HCT116 (cell line): ENCODE results near the gene TMOD1. TPM values are rescaled to one million over a fixed set of nuclear protein-coding genes. Genes with fewer than 3 reads are reported as not detected.

Source experiments
- ATAC-seq: fragments of 200-7000 bp; cut with Tn5 transposase; 2 replicates; pipeline ENCODE4 v1.9.1; 2020; ENCODE audit warnings: mild to moderate bottlenecking, moderate library complexity
- BruUV-seq: library from RNA; stranded (reverse); fragments of 400-500 nt; replicated peaks from 2 replicates; lab custom pipeline; 2021; lab: Mats Ljungman, UMichigan
- CTCF ChIA-PET: fragments of 300-600 bp; sonication (Branson Sonifier 250); formaldehyde crosslinking; loops from one replicate; lab custom pipeline; 2021; ENCODE audit warnings: antibody characterized with exemption; lab: Charles Lee
- POLR2A ChIA-PET: fragments of 300-600, 350-600 bp; sonication (Branson Sonifier 250); formaldehyde crosslinking; loops from one replicate; lab custom pipeline; 2021; ENCODE audit warnings: antibody characterized with exemption; lab: Charles Lee
- RAD21 ChIA-PET, 2 experiments: fragments of 300-600 bp; sonication (Branson Sonifier 250); formaldehyde crosslinking; loops; one replicate each; lab custom pipeline; 2023; ENCODE audit warnings: low total read pairs in 2 of 2; ENCODE audit not compliant: uncharacterized antibody in 2 of 2, unreplicated experiment in 2 of 2, low non-redundant PET in 1 of 2; lab: Charles Lee
- DNase-seq: peaks from one replicate; pipeline ENCODE4 v3.0.0-alpha.2; 2010; ENCODE audit warnings: low read depth, low spot score
- H2AFZ ChIP-seq: fragments of 200-600 bp; shearing (Covaris generic), sonication (generic); 2 replicates; pipeline ENCODE4 v1.6.1; 2017; ENCODE audit warnings: low read depth, mixed run types, mixed read lengths, antibody characterized with exemption, low read length; ENCODE audit not compliant: poor library complexity, severe bottlenecking
- H3K27ac ChIP-seq: 2 replicates; pipeline ENCODE4 v1.5.1; 2012; ENCODE audit warnings: low read depth, low read length
- H3K27me3 ChIP-seq: fragments of 200-600 bp; sonication (generic); 2 replicates; pipeline ENCODE4 v1.6.1; 2016; ENCODE audit warnings: mixed run types, low read length, mixed read lengths; ENCODE audit not compliant: insufficient read depth
- H3K36me3 ChIP-seq, 2 experiments: fragments of 200-500 bp in 1 of 2; fragments of 200-600 bp in 1 of 2; sonication (Bioruptor generic) in 1 of 2; sonication (generic) in 1 of 2; 2 replicates each; pipeline versions ENCODE4 v1.5.1 to v1.6.1; 2014 to 2016; ENCODE audit warnings: low read length in 2 of 2, inconsistent platforms in 1 of 2, mixed read lengths in 1 of 2, mixed run types in 1 of 2; ENCODE audit not compliant: insufficient read depth in 2 of 2, control insufficient read depth in 1 of 2
- H3K4me1 ChIP-seq, 2 experiments: fragments of 200-600 bp in 1 of 2; sonication (generic) in 1 of 2; 2 replicates each; pipeline versions ENCODE4 v1.5.1 to v1.6.1; 2012 to 2017; ENCODE audit warnings: low read length in 2 of 2, inconsistent platforms in 1 of 2, mild to moderate bottlenecking in 1 of 2, mixed read lengths in 1 of 2, mixed run types in 1 of 2, moderate library complexity in 1 of 2; ENCODE audit not compliant: insufficient read depth in 2 of 2, control insufficient read depth in 1 of 2
- H3K4me2 ChIP-seq: fragments of 200-600 bp; sonication (generic); 2 replicates; pipeline ENCODE4 v1.6.1; 2017; ENCODE audit warnings: mixed run types, low read length, mixed read lengths
- H3K4me3 ChIP-seq, 2 experiments: fragments of 200-600 bp in 1 of 2; sonication (generic) in 1 of 2; replicated peaks in 1 of 2; 2 replicates each; pipeline ENCODE4 v1.5.1; 2011 to 2016; ENCODE audit warnings: low read length in 2 of 2, control low read depth in 1 of 2, low read depth in 1 of 2, mild to moderate bottlenecking in 1 of 2, mixed read lengths in 1 of 2, mixed run types in 1 of 2
- H3K79me2 ChIP-seq: fragments of 200-600 bp; sonication (generic); 2 replicates; pipeline ENCODE4 v1.6.1; 2017; ENCODE audit warnings: mild to moderate bottlenecking, mixed run types, low read length, moderate library complexity, mixed read lengths; ENCODE audit not compliant: insufficient read depth
- H3K9ac ChIP-seq: fragments of 200-600 bp; sonication (generic); 2 replicates; pipeline ENCODE4 v1.6.1; 2016; ENCODE audit warnings: low read length, mixed read lengths
- H3K9me2 ChIP-seq: fragments of 200-600 bp; sonication (generic), shearing (Covaris generic); 2 replicates; pipeline ENCODE4 v1.6.1; 2017; ENCODE audit warnings: mixed run types, mild to moderate bottlenecking, moderate library complexity; ENCODE audit not compliant: insufficient read depth
- H3K9me3 ChIP-seq, 2 experiments: fragments of 200-500 bp in 1 of 2; fragments of 200-600 bp in 1 of 2; sonication (Bioruptor generic) in 1 of 2; sonication (generic) in 1 of 2; 2 replicates each; pipeline ENCODE4 v1.6.1; 2014 to 2017; ENCODE audit warnings: low read length in 2 of 2, mixed read lengths in 2 of 2, inconsistent platforms in 1 of 2, low read depth in 1 of 2, mild to moderate bottlenecking in 1 of 2, mixed run types in 1 of 2, moderate library complexity in 1 of 2; ENCODE audit not compliant: control insufficient read depth in 1 of 2, insufficient read depth in 1 of 2
- H4K20me1 ChIP-seq: fragments of 200-600 bp; sonication (generic), shearing (Covaris generic); 2 replicates; pipeline ENCODE4 v1.6.1; 2017; ENCODE audit warnings: mixed run types, mild to moderate bottlenecking, moderate library complexity; ENCODE audit not compliant: insufficient read depth
- CEBPB ChIP-seq: IDR thresholded peaks from 2 replicates; pipeline ENCODE4 v1.6.1; 2012; ENCODE audit warnings: low read depth
- EZH2 ChIP-seq: fragments of 200-600 bp; sonication (generic); IDR thresholded peaks from 2 replicates; pipeline ENCODE4 v1.6.1; 2017; ENCODE audit warnings: antibody characterized with exemption, mixed run types
- EZH2phosphoT487 ChIP-seq: fragments of 200-600 bp; IDR thresholded peaks from 2 replicates; pipeline ENCODE4 v1.6.1; 2018; ENCODE audit warnings: antibody characterized with exemption, borderline replicate concordance
- FOSL1 ChIP-seq: IDR thresholded peaks from 2 replicates; pipeline ENCODE4 v1.6.1; 2012; ENCODE audit warnings: low read depth
- MAX ChIP-seq: IDR thresholded peaks from 2 replicates; pipeline ENCODE4 v1.6.1; 2012
- RAD21 ChIP-seq: IDR thresholded peaks from 2 replicates; pipeline ENCODE4 v1.6.1; 2012; ENCODE audit warnings: low read depth, mild to moderate bottlenecking
- intact Hi-C: fragments of 100-400 bp; cut with micrococcal nuclease; formaldehyde crosslinking; loops from 2 replicates; pipeline ENCODE4 v1.10.0; 2022
- total RNA-seq: library from RNA; stranded (reverse); gene quantifications from one replicate; pipeline ENCODE4 v1.2.1, GENCODE V29; 2021; ENCODE audit not compliant: unreplicated experiment
- TF ChIP-seq, protein P1 (sequence below): IDR thresholded peaks from 2 replicates; pipeline ENCODE4 v1.6.1; 2012; ENCODE audit warnings: low read depth

Gene TMOD1
- total RNA-seq, 1 experiment from 2014 or later: 4.4 TPM

GRCh38 chr9:97501972-97502221, 431 bp downstream of the TMOD1 start:
- Histone ChIP-seq H4K20me1 (no peaks in the 10 kb centered on the region), H3K36me3 (no peaks in the 10 kb centered on the region), H3K4me3 (peak overlapping the region; percentile 57 to 70), H3K9me3 (no peaks in the 10 kb centered on the region), H3K79me2 (no peaks in the 10 kb centered on the region), H3K9ac (peak overlapping the region; percentile 62), H3K27me3 (peaks cover 5% of the 10 kb centered on the region; the same call in 1 of the 2 replicates), H3K27ac (peak overlapping the region; percentile 48; the same call in 1 of the 2 replicates), H3K4me2 (peak overlapping the region; percentile 88), H2AFZ (no peak overlapping the region), H3K4me1 (peaks cover 0 to 16% of the 10 kb centered on the region in 2 experiments; a peak in 1 of 4 replicates), H3K9me2 (no peaks in the 10 kb centered on the region)
- DNase-seq: no peak
- intact Hi-C loops: loop anchor here (1.0 kb wide), 1 partner anchor 96 kb away; no protein-coding TSS in a partner anchor
- ChIA-PET POLR2A (interaction anchor here (2.4 kb wide), 1 partner anchor 9 kb away, joined by 7 read pairs; no protein-coding TSS in a partner anchor), RAD21 (interaction anchor here in 1 of 2 experiments (0.6 to 1.5 kb wide), 4 partner anchors 97 to 1044 kb away, joined by 3 to 5 read pairs (median 5); no protein-coding TSS in a partner anchor), CTCF (interaction anchor here (0.6 to 1.7 kb wide), 8 partner anchors 8 to 129 kb away, joined by 3 to 10 read pairs (median 4); no protein-coding TSS in a partner anchor)
- no TSS peak for BruUV-seq
- no peak for TF ChIP-seq RAD21
- TF ChIP-seq MAX: no peak
- TF ChIP-seq, protein P1, sequence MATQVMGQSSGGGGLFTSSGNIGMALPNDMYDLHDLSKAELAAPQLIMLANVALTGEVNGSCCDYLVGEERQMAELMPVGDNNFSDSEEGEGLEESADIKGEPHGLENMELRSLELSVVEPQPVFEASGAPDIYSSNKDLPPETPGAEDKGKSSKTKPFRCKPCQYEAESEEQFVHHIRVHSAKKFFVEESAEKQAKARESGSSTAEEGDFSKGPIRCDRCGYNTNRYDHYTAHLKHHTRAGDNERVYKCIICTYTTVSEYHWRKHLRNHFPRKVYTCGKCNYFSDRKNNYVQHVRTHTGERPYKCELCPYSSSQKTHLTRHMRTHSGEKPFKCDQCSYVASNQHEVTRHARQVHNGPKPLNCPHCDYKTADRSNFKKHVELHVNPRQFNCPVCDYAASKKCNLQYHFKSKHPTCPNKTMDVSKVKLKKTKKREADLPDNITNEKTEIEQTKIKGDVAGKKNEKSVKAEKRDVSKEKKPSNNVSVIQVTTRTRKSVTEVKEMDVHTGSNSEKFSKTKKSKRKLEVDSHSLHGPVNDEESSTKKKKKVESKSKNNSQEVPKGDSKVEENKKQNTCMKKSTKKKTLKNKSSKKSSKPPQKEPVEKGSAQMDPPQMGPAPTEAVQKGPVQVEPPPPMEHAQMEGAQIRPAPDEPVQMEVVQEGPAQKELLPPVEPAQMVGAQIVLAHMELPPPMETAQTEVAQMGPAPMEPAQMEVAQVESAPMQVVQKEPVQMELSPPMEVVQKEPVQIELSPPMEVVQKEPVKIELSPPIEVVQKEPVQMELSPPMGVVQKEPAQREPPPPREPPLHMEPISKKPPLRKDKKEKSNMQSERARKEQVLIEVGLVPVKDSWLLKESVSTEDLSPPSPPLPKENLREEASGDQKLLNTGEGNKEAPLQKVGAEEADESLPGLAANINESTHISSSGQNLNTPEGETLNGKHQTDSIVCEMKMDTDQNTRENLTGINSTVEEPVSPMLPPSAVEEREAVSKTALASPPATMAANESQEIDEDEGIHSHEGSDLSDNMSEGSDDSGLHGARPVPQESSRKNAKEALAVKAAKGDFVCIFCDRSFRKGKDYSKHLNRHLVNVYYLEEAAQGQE: no peak
- no peak for TF ChIP-seq CEBPB
- no peak for TF ChIP-seq FOSL1
- no peak for TF ChIP-seq EZH2
- no peak for TF ChIP-seq EZH2phosphoT487
- peak; percentile 57 for ATAC-seq
